Activated CD8-positive, alpha-beta T cell treated with anti-CD3 and anti-CD28 coated beads, Interleukin-2, amount 10 ng/mL, durations not matched to agents 7 days and 5 days (primary cell): ENCODE results near the gene PMFBP1. TPM values are rescaled to one million over a fixed set of nuclear protein-coding genes. Genes with fewer than 3 reads are reported as not detected.

Experiments
- ATAC-seq: fragments of 150-1000 bp; cut with Tn5 transposase; one replicate; pipeline ENCODE4 v1.10.0; 2021; ENCODE audit warnings: moderate library complexity
- CTCF ChIA-PET: fragments of 350-600 bp; sonication (Branson Sonifier 250); formaldehyde crosslinking; loops from one replicate; lab custom pipeline; 2021; ENCODE audit warnings: antibody characterized with exemption; lab: Charles Lee
- POLR2A ChIA-PET: fragments of 350-600 bp; sonication (Branson Sonifier 250); formaldehyde crosslinking; loops from one replicate; lab custom pipeline; 2021; ENCODE audit warnings: antibody characterized with exemption; lab: Charles Lee
- DNase-seq: peaks from one replicate; pipeline ENCODE4 v3.0.0-alpha.2; 2020
- H3K27ac Mint-ChIP-seq: one replicate; pipeline ENCODE4 v1.8.0; 2021; ENCODE audit warnings: mild to moderate bottlenecking, mixed read lengths
- H3K27me3 Mint-ChIP-seq: one replicate; pipeline ENCODE4 v1.8.0; 2021; ENCODE audit warnings: low read depth, mixed read lengths
- H3K36me3 Mint-ChIP-seq: one replicate; pipeline ENCODE4 v1.8.0; 2021; ENCODE audit warnings: low read depth, mixed read lengths
- H3K4me1 Mint-ChIP-seq: one replicate; pipeline ENCODE4 v1.8.0; 2021; ENCODE audit warnings: low read depth, mixed read lengths
- H3K4me3 Mint-ChIP-seq: one replicate; pipeline ENCODE4 v1.8.0; 2021; ENCODE audit warnings: mild to moderate bottlenecking, mixed read lengths
- H3K9me3 Mint-ChIP-seq: one replicate; pipeline ENCODE4 v1.8.0; 2022; ENCODE audit warnings: mixed read lengths; ENCODE audit not compliant: insufficient read depth
- total RNA-seq, 2 experiments: library from RNA; stranded (reverse); gene quantifications; one replicate each; pipeline ENCODE4 v1.2.3, GENCODE V29; 2021

The PMFBP1 gene
- total RNA-seq, 2 experiments from 2014 or later: 2.9 to 5.2 TPM

- no peak for ATAC-seq
- no peak for DNase-seq
- POLR2A ChIA-PET: no interaction called here
- Mint-ChIP-seq H3K4me1 (peaks cover 10% of the 10 kb centered on the region), H3K9me3 (no peaks in the 10 kb centered on the region), H3K36me3 (no peaks in the 10 kb centered on the region), H3K27me3 (peaks cover 7% of the 10 kb centered on the region), H3K4me3 (no peak overlapping the region), H3K27ac (no peak overlapping the region)
- CTCF ChIA-PET: no interaction called here
These were observed 22.1 kb downstream of the PMFBP1 start for GRCh38 chr16:72149676-72150464.

DNA sequence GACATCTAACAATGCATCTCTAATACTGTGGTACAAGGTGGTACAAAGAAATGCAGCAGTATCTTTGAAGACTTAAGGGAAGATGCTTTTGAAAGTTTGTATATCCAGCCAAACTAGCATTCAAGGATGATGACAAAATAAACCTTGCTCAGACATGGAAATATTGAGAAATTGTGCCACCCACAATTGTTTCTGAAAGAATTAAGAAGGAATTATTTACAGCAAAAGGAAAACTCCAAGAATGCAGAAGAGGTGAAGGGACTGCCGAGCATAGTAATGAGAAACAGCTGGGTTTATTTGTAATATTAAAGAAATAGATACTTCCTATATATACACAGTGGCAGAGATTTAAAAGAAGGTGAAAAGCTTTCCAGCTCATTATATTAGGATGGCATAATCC is 29.5 kb downstream of the PMFBP1 start:
- Mint-ChIP-seq H3K9me3 (no peaks in the 10 kb centered on the region), H3K27ac (no peak overlapping the region), H3K27me3 (peaks cover 9% of the 10 kb centered on the region), H3K4me1 (no peaks in the 10 kb centered on the region), H3K36me3 (no peaks in the 10 kb centered on the region), H3K4me3 (no peak overlapping the region)
- DNase-seq (no peak), ATAC-seq (no peak)
- POLR2A ChIA-PET: no interaction called here
- CTCF ChIA-PET: interaction anchor here (0.8 to 1.0 kb wide), 2 partner anchors 14 to 17 kb away, joined by 3 read pairs; no protein-coding TSS in a partner anchor

- H3K9me3 Mint-ChIP-seq: no peaks in the 10 kb centered on the region
- DNase-seq: no peak
- CTCF ChIA-PET: no interaction called here
These were observed 32.0 kb downstream of the PMFBP1 start for GRCh38 chr16:72139908-72140307.

DNA sequence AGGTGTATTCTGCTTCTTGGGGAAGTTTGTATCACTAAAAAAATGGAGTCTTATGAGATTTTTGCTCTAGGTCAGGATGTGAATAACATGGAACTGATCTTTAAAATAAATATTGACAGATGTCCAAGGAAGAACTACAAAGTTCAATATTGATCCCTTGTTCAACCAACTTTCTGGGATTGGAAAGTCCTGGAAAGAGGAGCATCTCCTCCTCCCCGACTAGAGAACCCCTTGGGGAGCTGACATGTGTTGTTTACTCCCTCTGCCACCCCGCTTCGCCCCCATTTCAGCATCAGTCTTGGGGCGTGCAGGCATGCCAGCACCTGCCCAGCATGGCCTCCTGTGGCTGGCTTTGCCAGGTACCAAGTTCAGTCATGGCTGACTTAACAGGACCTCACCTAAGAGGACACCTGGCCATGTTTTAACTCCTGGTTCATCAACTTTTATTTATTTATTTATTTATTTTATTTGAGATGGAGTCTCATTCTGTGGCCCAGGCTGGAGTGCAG is 33.8 kb downstream of the PMFBP1 start:
- H3K4me1 Mint-ChIP-seq: no peaks in the 10 kb centered on the region
- H3K4me3 Mint-ChIP-seq: no peak overlapping the region
- CTCF ChIA-PET: no interaction called here
- DNase-seq: no peak
- H3K9me3 Mint-ChIP-seq: no peaks in the 10 kb centered on the region
- H3K36me3 Mint-ChIP-seq: no peaks in the 10 kb centered on the region
- no peak overlapping the region for H3K27ac Mint-ChIP-seq
- H3K27me3 Mint-ChIP-seq: no peaks in the 10 kb centered on the region
- ATAC-seq: no peak
- POLR2A ChIA-PET: no interaction called here

More at GRCh38 chr16:72139908-72140307, 32.0 kb downstream of the PMFBP1 start:
- H3K4me3 Mint-ChIP-seq: no peak overlapping the region
- no peak overlapping the region for H3K27ac Mint-ChIP-seq
- H3K36me3 Mint-ChIP-seq: no peaks in the 10 kb centered on the region
- H3K4me1 Mint-ChIP-seq: no peaks in the 10 kb centered on the region
- H3K27me3 Mint-ChIP-seq: peaks cover 3% of the 10 kb centered on the region
- no peak for ATAC-seq
- POLR2A ChIA-PET: no interaction called here

DNA sequence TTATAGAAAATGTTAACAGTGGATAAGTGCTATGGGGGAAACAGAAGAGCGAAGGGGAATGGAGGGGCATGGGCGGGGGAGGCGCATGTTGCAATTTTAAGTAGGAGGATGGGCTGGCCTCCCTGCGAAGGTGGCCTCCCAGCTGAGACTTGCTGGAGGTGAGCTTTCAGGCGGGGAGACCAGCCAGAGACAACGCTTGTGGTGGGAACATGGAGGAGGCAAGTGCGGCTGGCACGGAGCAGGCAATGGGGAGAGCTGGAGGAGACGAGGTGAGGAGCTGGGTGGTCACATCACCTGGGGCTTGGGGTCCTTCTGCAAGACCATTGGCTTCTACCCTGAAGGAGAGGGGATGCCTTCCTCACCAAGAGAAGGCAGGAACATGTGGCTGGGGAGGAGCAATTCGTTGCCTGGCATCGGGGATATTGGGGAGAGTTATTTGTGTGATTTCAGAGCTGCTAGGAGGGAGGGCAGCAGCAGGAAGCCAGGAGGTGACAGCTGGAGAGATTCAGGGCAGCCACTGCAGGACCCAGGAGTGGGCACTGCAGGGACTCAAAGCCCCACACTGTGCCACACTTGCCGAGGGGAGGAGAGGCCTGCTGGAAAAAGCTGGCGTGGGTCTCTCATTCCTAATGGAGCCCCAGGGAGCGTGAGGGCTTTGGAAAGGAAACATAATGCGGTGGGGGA is 34.4 kb downstream of the PMFBP1 start:
- POLR2A ChIA-PET: no interaction called here

GRCh38 chr16:72134507-72134906 is 37.4 kb downstream of the PMFBP1 start:
- POLR2A ChIA-PET: no interaction called here
- DNase-seq: no peak

More for the DNA sequence above, 34.4 kb downstream of the PMFBP1 start:
- CTCF ChIA-PET: interaction anchor here (0.7 kb wide), 1 partner anchor 123 kb away, joined by 3 read pairs; no protein-coding TSS in a partner anchor
- Mint-ChIP-seq H3K9me3 (no peaks in the 10 kb centered on the region), H3K27me3 (no peaks in the 10 kb centered on the region), H3K4me3 (no peak overlapping the region), H3K36me3 (no peaks in the 10 kb centered on the region), H3K4me1 (no peaks in the 10 kb centered on the region), H3K27ac (no peak overlapping the region)
- DNase-seq (no peak), ATAC-seq (no peak)

DNA sequence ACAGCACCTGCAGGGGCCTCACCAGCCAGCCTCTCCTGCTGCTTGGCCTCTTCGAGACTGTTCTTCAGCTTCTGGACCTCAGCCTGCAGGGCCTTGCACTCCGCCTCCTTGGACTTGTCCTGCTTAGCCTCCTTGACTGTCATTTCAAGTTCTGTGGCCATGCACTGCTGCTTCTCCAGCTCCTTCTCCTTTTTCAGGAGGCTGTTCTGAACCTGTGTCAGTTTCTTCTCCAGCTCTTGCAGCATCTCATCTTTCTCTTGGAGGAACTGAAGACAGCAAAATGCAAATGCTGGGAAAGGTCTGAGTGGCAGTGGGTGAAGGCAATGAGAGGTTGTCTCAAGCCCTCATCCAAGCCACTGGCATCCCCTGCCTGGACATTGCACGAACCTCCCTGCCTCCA is 39.2 kb downstream of the PMFBP1 start:
- POLR2A ChIA-PET: no interaction called here
- Mint-ChIP-seq H3K9me3 (no peaks in the 10 kb centered on the region), H3K4me3 (no peak overlapping the region), H3K4me1 (no peaks in the 10 kb centered on the region), H3K36me3 (no peaks in the 10 kb centered on the region), H3K27me3 (no peaks in the 10 kb centered on the region), H3K27ac (no peak overlapping the region)
- ATAC-seq: no peak
- DNase-seq: no peak
- CTCF ChIA-PET: no interaction called here

More at GRCh38 chr16:72134507-72134906, 37.4 kb downstream of the PMFBP1 start:
- no peaks in the 10 kb centered on the region for H3K4me1 Mint-ChIP-seq
- ATAC-seq: no peak
- H3K9me3 Mint-ChIP-seq: no peaks in the 10 kb centered on the region
- no peak overlapping the region for H3K27ac Mint-ChIP-seq
- H3K36me3 Mint-ChIP-seq: no peaks in the 10 kb centered on the region
- CTCF ChIA-PET: no interaction called here
- no peak overlapping the region for H3K4me3 Mint-ChIP-seq
- H3K27me3 Mint-ChIP-seq: no peaks in the 10 kb centered on the region

- POLR2A ChIA-PET: no interaction called here
- no peak overlapping the region for H3K27ac Mint-ChIP-seq
These were observed 40.9 kb downstream of the PMFBP1 start for GRCh38 chr16:72131036-72131435.

GRCh38 chr16:72129976-72130656 is 41.8 kb downstream of the PMFBP1 start:
- no peaks in the 10 kb centered on the region for H3K27me3 Mint-ChIP-seq
- ChIA-PET POLR2A (interaction anchor here (0.9 kb wide), 1 partner anchor 65 kb away, joined by 4 read pairs; no protein-coding TSS in a partner anchor), CTCF (interaction anchor here (0.6 to 0.8 kb wide), 2 partner anchors 142 to 384 kb away, joined by 3 read pairs; no protein-coding TSS in a partner anchor)
- no peak for ATAC-seq
- no peak for DNase-seq
- no peak overlapping the region for H3K4me3 Mint-ChIP-seq
- H3K4me1 Mint-ChIP-seq: peaks cover 5% of the 10 kb centered on the region
- H3K9me3 Mint-ChIP-seq: no peaks in the 10 kb centered on the region
- H3K27ac Mint-ChIP-seq: no peak overlapping the region
- no peaks in the 10 kb centered on the region for H3K36me3 Mint-ChIP-seq

More at GRCh38 chr16:72131036-72131435, 40.9 kb downstream of the PMFBP1 start:
- no peaks in the 10 kb centered on the region for H3K36me3 Mint-ChIP-seq
- H3K27me3 Mint-ChIP-seq: no peaks in the 10 kb centered on the region
- no peak for DNase-seq
- no peak for ATAC-seq
- CTCF ChIA-PET: no interaction called here
- H3K4me1 Mint-ChIP-seq: no peaks in the 10 kb centered on the region
- no peaks in the 10 kb centered on the region for H3K9me3 Mint-ChIP-seq
- H3K4me3 Mint-ChIP-seq: no peak overlapping the region

- CTCF ChIA-PET: interaction anchor here (0.9 to 1.5 kb wide), 5 partner anchors 14 to 271 kb away, joined by 3 to 4 read pairs (median 3); partner anchors contain the start of gene PMFBP1
- no peak overlapping the region for H3K4me3 Mint-ChIP-seq
- no peak overlapping the region for H3K27ac Mint-ChIP-seq
These were observed 43.3 kb downstream of the PMFBP1 start for GRCh38 chr16:72128701-72129100.

DNA sequence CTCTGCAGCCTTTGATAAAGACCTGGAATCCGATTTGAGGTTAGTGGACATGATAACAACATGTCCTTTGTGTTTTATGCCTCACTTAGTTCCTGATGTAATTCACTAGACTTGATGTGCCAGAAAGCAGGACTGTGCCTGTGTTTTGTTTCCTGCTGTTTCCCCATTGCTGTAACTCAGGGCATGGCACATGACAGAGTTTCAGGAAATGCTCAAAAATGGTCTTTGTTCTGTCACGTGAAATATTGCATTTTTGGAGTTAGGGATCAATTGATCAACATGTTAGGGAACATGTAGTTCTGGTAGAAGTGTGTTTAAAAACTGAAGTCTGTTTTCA is 45.6 kb downstream of the PMFBP1 start:
- Mint-ChIP-seq H3K27me3 (no peaks in the 10 kb centered on the region), H3K9me3 (no peaks in the 10 kb centered on the region), H3K4me1 (peaks cover 10% of the 10 kb centered on the region), H3K4me3 (no peak overlapping the region), H3K36me3 (no peaks in the 10 kb centered on the region), H3K27ac (no peak overlapping the region)
- CTCF ChIA-PET: interaction anchor here (1.7 kb wide), 1 partner anchor 33 kb away, joined by 5 read pairs; the partner anchor contains the start of genes DHX38 and TXNL4B
- ATAC-seq (no peak), DNase-seq (no peak)
- POLR2A ChIA-PET: no interaction called here

More at GRCh38 chr16:72128701-72129100, 43.3 kb downstream of the PMFBP1 start:
- DNase-seq (no peak), ATAC-seq (no peak)
- POLR2A ChIA-PET: no interaction called here
- Mint-ChIP-seq H3K36me3 (no peaks in the 10 kb centered on the region), H3K27me3 (no peaks in the 10 kb centered on the region), H3K4me1 (peaks cover 10% of the 10 kb centered on the region), H3K9me3 (no peaks in the 10 kb centered on the region)
